ENCODE results near the gene BMP2K. TPM values are rescaled to one million over a fixed set of nuclear protein-coding genes. Genes with fewer than 3 reads are reported as not detected.

Gene BMP2K
- total RNA-seq, 1 experiment from 2014 or later, result 4.9 TPM

DNA sequence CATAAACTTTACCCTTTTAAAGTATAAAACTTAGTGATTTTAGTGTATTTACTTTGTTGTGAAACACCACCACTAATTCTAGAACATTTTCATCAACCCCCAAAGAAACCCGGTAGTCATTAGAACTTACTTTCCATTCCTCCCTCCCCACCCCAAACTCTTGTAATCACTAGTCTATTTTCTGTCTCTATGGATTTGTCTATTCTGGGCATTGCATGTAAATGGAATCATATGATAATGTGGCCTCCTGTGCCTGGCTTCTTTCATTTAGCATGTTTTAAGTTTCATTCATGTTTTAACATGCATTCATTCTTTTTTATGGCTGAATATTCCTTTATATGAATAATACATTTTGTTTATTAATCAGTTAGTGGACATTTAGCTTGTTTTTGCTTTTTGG, 27.8 kb downstream of the BMP2K start:
- no peak for DNase-seq
- Histone ChIP-seq H3K9ac (ENCODE audit: low read length) (no peak overlapping the region), H4K20me1 (ENCODE audit: insufficient read depth, low read depth, low read length) (no peaks in the 10 kb centered on the region), H3K9me3 (ENCODE audit: low read length) (no peaks in the 10 kb centered on the region), H2AFZ (ENCODE audit: low read length) (no peak overlapping the region), H3K4me1 (ENCODE audit: low read length) (no peaks in the 10 kb centered on the region), H3K9me2 (replicated peaks; ENCODE audit: insufficient read depth, low read length) (no peaks in the 10 kb centered on the region), H3K27me3 (ENCODE audit: low read length) (no peaks in the 10 kb centered on the region), H3K27ac (ENCODE audit: low read length) (no peak overlapping the region), H3K36me3 (ENCODE audit: insufficient read depth, low read length) (no peaks in the 10 kb centered on the region), H3K79me2 (ENCODE audit: low read length) (no peaks in the 10 kb centered on the region), H3K4me3 (ENCODE audit: low read length) (no peak overlapping the region), H3K4me2 (ENCODE audit: low read depth, low read length, poor library complexity, severe bottlenecking) (no peak overlapping the region)

DNA sequence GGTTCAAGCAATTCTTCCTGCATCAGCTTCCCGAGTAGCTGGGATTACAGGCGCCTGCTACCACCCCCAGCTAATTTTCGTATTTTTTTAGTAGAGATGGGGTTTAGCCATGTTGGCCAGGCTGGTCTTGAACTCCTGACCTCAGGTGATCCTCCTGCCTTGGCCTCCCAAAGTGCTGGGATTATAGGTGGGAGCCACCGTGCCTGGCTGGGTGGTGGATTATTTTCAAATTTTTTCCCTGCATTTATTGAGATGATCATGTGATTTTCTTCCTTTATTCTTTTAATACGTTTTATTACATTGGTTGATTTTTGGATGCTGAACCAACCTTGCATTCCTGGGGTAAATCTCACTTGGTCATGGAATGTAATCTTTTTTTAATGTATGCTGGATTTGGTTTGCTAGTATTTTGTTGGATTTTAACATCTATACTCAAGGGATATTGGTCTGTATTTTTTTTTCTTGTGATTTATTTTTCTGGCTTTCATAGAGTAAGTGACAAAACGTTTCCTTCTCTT, 30.9 kb downstream of the BMP2K start:
- no peaks in the 10 kb centered on the region for H3K36me3 ChIP-seq (ENCODE audit: insufficient read depth, low read length)
- no peak overlapping the region for H3K4me2 ChIP-seq (ENCODE audit: low read depth, low read length, poor library complexity, severe bottlenecking)
- no peaks in the 10 kb centered on the region for H4K20me1 ChIP-seq (ENCODE audit: insufficient read depth, low read depth, low read length)
- H3K9ac ChIP-seq (ENCODE audit: low read length), result no peak overlapping the region
- no peaks in the 10 kb centered on the region for H3K9me3 ChIP-seq (ENCODE audit: low read length)
- H3K79me2 ChIP-seq (ENCODE audit: low read length), result no peaks in the 10 kb centered on the region
- no peak overlapping the region for H3K27ac ChIP-seq (ENCODE audit: low read length)
- no peaks in the 10 kb centered on the region for H3K27me3 ChIP-seq (ENCODE audit: low read length)
- no peaks in the 10 kb centered on the region for H3K9me2 ChIP-seq (replicated peaks; ENCODE audit: insufficient read depth, low read length)
- no peak for DNase-seq
- H3K4me1 ChIP-seq (ENCODE audit: low read length), result no peaks in the 10 kb centered on the region
- H2AFZ ChIP-seq (ENCODE audit: low read length), result no peak overlapping the region
- H3K4me3 ChIP-seq (ENCODE audit: low read length), result no peak overlapping the region

DNA sequence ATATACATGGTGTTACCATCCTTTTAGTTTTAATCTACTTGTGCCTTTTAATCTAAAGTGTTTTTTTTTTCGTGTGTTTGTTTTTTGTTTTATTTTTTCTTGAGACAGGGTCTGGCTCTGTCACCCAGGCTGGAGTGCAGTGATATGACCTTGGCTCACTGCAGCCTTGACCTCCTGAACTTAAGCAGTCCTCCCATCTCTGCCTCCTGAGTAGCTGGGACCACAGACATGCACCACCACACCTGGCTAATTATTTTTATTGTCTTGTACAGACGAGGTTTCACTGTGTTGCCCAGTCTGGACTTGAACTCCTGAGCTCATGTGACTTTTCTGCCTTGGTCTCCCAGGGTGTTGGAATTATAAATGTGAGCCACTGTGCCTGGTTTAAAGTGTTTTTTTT, 33.1 kb downstream of the BMP2K start:
- Histone ChIP-seq H3K4me3 (ENCODE audit: low read length) (no peak overlapping the region), H3K79me2 (ENCODE audit: low read length) (no peaks in the 10 kb centered on the region), H3K36me3 (ENCODE audit: insufficient read depth, low read length) (no peaks in the 10 kb centered on the region), H3K27ac (ENCODE audit: low read length) (no peak overlapping the region), H3K27me3 (ENCODE audit: low read length) (no peaks in the 10 kb centered on the region), H2AFZ (ENCODE audit: low read length) (no peak overlapping the region), H3K9me2 (replicated peaks; ENCODE audit: insufficient read depth, low read length) (no peaks in the 10 kb centered on the region), H3K9me3 (ENCODE audit: low read length) (no peaks in the 10 kb centered on the region), H3K4me2 (ENCODE audit: low read depth, low read length, poor library complexity, severe bottlenecking) (no peak overlapping the region), H4K20me1 (ENCODE audit: insufficient read depth, low read depth, low read length) (no peaks in the 10 kb centered on the region), H3K4me1 (ENCODE audit: low read length) (no peaks in the 10 kb centered on the region), H3K9ac (ENCODE audit: low read length) (no peak overlapping the region)
- DNase-seq, result no peak

DNA sequence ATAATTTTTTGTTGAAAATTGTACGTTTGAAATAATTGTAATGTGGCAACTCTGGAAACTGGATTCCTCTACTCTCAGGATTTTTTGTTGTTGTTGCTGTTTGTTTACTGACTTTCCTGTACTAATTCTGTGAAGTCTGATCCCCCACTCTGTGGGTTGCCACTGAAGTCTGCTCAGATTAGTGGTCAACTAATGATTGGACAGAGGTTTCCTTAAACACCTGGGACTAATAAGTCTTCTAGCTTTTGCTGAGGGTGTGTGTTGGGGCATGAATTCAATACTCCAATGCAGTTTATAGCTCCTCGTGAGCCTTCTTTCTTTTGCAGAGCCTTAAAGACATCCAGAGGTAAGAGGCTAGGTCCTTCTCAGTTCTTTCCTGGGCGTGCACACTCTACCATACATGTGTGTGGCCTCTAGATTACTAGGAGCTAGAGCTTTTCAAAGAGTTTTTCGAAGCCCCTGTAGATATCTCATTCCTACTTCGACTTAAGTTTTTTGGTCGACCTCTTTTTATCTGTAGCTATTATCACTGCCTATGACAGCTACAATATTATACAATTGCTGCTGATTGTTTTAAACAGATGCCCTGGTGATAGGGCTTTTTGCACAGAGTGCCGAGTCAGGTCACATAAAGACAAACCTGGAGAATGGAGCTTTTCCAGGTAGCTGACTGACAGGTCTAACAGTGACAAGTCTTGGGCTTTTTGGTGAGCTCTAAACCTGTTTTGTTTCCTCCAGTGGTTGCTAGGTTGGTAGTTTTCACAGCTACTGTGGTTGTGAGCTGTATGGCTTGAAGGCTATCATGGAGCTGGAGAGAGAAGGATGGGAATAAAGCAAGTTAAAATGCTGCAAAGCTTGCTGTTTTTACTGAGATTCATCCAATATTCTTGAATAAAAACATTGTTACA, 34.0 kb downstream of the BMP2K start:
- Histone ChIP-seq H3K9me2 (replicated peaks; ENCODE audit: insufficient read depth, low read length) (no peaks in the 10 kb centered on the region), H3K4me3 (ENCODE audit: low read length) (no peak overlapping the region), H3K9me3 (ENCODE audit: low read length) (no peaks in the 10 kb centered on the region), H3K27me3 (ENCODE audit: low read length) (no peaks in the 10 kb centered on the region), H3K9ac (ENCODE audit: low read length) (no peak overlapping the region), H2AFZ (ENCODE audit: low read length) (no peak overlapping the region), H3K36me3 (ENCODE audit: insufficient read depth, low read length) (no peaks in the 10 kb centered on the region), H3K4me1 (ENCODE audit: low read length) (no peaks in the 10 kb centered on the region), H4K20me1 (ENCODE audit: insufficient read depth, low read depth, low read length) (no peaks in the 10 kb centered on the region), H3K4me2 (ENCODE audit: low read depth, low read length, poor library complexity, severe bottlenecking) (no peak overlapping the region), H3K79me2 (ENCODE audit: low read length) (no peaks in the 10 kb centered on the region), H3K27ac (ENCODE audit: low read length) (no peak overlapping the region)
- DNase-seq, result no peak

DNA sequence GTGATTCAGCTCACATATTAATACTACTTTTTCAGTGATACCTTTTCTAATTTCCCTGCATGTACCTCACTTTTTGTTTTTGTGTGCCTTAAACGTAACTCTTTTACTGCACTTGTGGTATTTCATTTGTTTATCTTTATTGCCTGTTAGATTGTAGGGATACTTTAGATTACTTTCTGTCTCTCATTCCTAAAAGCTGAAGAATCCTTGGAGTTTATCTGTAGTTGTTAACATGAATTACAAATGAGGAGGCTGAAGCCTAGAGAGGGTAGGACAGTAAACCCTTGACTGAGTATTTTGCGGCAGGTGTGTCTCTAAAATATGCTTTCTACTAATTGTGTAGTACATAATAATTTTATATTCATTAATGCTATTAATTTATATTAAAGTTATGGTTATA, 34.9 kb downstream of the BMP2K start:
- H2AFZ ChIP-seq (ENCODE audit: low read length), result no peak overlapping the region
- H3K4me2 ChIP-seq (ENCODE audit: low read depth, low read length, poor library complexity, severe bottlenecking), result no peak overlapping the region
- no peaks in the 10 kb centered on the region for H3K79me2 ChIP-seq (ENCODE audit: low read length)
- no peak overlapping the region for H3K4me3 ChIP-seq (ENCODE audit: low read length)
- H3K4me1 ChIP-seq (ENCODE audit: low read length), result no peaks in the 10 kb centered on the region
- no peaks in the 10 kb centered on the region for H3K27me3 ChIP-seq (ENCODE audit: low read length)
- H3K9me2 ChIP-seq (replicated peaks; ENCODE audit: insufficient read depth, low read length), result no peaks in the 10 kb centered on the region
- H3K27ac ChIP-seq (ENCODE audit: low read length), result no peak overlapping the region
- H3K36me3 ChIP-seq (ENCODE audit: insufficient read depth, low read length), result no peaks in the 10 kb centered on the region
- no peak overlapping the region for H3K9ac ChIP-seq (ENCODE audit: low read length)
- no peaks in the 10 kb centered on the region for H4K20me1 ChIP-seq (ENCODE audit: insufficient read depth, low read depth, low read length)
- no peak for DNase-seq
- no peaks in the 10 kb centered on the region for H3K9me3 ChIP-seq (ENCODE audit: low read length)

DNA sequence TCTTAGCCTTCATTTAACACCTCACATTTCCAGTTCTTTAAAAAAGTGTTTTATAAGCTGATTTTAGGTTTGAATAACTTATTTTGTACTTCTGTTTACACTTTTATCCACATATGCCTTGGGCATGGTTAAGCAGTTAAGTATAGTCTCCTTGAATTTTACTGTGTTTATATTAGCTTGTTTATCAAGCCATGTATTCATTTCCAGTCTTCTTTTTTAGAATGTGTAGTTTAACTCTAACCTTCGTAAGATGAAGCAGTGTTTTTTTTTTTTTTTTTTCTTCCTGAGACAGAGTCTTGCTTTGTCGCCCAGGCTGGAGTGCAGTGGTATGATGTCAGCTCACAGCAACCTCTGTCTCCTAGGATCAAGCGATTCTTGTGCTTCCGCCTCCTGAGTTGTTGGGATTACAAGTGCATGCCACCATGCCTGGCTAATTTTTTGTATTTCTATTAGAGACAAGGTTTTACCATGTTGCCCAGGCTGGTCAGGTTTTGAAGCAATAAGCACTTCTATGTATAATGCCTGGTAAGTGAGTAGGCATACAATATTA, 42.5 kb downstream of the BMP2K start:
- Histone ChIP-seq H3K4me2 (ENCODE audit: low read depth, low read length, poor library complexity, severe bottlenecking) (no peak overlapping the region), H3K36me3 (ENCODE audit: insufficient read depth, low read length) (no peaks in the 10 kb centered on the region), H3K9me3 (ENCODE audit: low read length) (no peaks in the 10 kb centered on the region), H3K9ac (ENCODE audit: low read length) (no peak overlapping the region), H3K27ac (ENCODE audit: low read length) (no peak overlapping the region), H3K4me1 (ENCODE audit: low read length) (no peaks in the 10 kb centered on the region), H2AFZ (ENCODE audit: low read length) (no peak overlapping the region), H3K79me2 (ENCODE audit: low read length) (no peaks in the 10 kb centered on the region), H4K20me1 (ENCODE audit: insufficient read depth, low read depth, low read length) (no peaks in the 10 kb centered on the region), H3K4me3 (ENCODE audit: low read length) (no peak overlapping the region), H3K27me3 (ENCODE audit: low read length) (no peaks in the 10 kb centered on the region), H3K9me2 (replicated peaks; ENCODE audit: insufficient read depth, low read length) (no peaks in the 10 kb centered on the region)
- no peak for DNase-seq

DNA sequence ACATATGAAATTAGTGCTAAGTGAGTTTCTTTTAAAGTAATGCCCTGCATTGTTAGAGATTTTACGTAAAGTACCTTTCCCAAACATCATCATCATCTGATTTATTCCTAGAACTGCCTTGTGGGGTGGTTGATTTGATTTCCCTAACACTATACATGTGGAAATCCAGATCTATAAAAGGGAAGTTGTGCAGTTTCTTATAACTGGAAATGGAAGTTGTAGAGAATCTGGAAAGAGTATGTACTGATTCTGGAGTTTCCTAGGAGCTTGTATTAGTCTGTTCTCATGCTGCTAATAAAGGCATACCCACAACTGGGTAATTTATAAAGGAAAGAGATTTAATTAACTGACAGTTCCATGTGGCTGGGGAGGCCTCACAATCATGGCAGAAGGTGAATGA, 47.9 kb downstream of the BMP2K start:
- no peak overlapping the region for H3K9ac ChIP-seq (ENCODE audit: low read length)
- H3K27ac ChIP-seq (ENCODE audit: low read length), result no peak overlapping the region
- no peaks in the 10 kb centered on the region for H3K4me1 ChIP-seq (ENCODE audit: low read length)
- H3K27me3 ChIP-seq (ENCODE audit: low read length), result no peaks in the 10 kb centered on the region
- H3K79me2 ChIP-seq (ENCODE audit: low read length), result no peaks in the 10 kb centered on the region
- no peak for DNase-seq
- H3K36me3 ChIP-seq (ENCODE audit: insufficient read depth, low read length), result no peaks in the 10 kb centered on the region
- no peak overlapping the region for H2AFZ ChIP-seq (ENCODE audit: low read length)
- H3K9me3 ChIP-seq (ENCODE audit: low read length), result no peaks in the 10 kb centered on the region
- H4K20me1 ChIP-seq (ENCODE audit: insufficient read depth, low read depth, low read length), result no peaks in the 10 kb centered on the region
- no peaks in the 10 kb centered on the region for H3K9me2 ChIP-seq (replicated peaks; ENCODE audit: insufficient read depth, low read length)
- H3K4me2 ChIP-seq (ENCODE audit: low read depth, low read length, poor library complexity, severe bottlenecking), result no peak overlapping the region
- H3K4me3 ChIP-seq (ENCODE audit: low read length), result no peak overlapping the region

DNA sequence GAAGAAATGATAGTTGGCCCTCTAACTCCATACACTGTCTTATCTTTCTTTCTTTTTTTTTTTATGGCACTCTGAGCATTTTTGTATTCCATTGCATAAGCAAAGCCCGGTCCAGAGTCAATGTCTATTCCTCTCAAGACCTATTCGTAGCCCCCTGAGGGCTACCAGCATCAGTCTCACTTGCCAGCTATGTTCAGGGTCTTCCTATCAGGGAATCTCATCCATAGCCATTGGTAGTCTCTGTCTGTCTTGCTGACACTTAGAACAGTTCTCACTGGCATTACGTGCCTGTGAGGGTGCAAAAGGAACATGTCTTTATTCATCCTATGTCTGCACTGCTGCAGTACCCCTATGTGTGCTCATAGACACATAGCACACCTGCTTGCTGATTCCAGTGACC, 51.0 kb downstream of the BMP2K start:
- Histone ChIP-seq H3K4me3 (ENCODE audit: low read length) (no peak overlapping the region), H3K9ac (ENCODE audit: low read length) (no peak overlapping the region), H3K9me2 (replicated peaks; ENCODE audit: insufficient read depth, low read length) (no peaks in the 10 kb centered on the region), H3K79me2 (ENCODE audit: low read length) (no peaks in the 10 kb centered on the region), H3K27me3 (ENCODE audit: low read length) (no peaks in the 10 kb centered on the region), H3K27ac (ENCODE audit: low read length) (no peak overlapping the region), H4K20me1 (ENCODE audit: insufficient read depth, low read depth, low read length) (no peaks in the 10 kb centered on the region), H3K36me3 (ENCODE audit: insufficient read depth, low read length) (no peaks in the 10 kb centered on the region), H3K9me3 (ENCODE audit: low read length) (no peaks in the 10 kb centered on the region), H3K4me2 (ENCODE audit: low read depth, low read length, poor library complexity, severe bottlenecking) (no peak overlapping the region), H2AFZ (ENCODE audit: low read length) (no peak overlapping the region), H3K4me1 (ENCODE audit: low read length) (no peaks in the 10 kb centered on the region)
- no peak for DNase-seq
